ENCODE measurements around the gene TOLLIP.

DNA sequence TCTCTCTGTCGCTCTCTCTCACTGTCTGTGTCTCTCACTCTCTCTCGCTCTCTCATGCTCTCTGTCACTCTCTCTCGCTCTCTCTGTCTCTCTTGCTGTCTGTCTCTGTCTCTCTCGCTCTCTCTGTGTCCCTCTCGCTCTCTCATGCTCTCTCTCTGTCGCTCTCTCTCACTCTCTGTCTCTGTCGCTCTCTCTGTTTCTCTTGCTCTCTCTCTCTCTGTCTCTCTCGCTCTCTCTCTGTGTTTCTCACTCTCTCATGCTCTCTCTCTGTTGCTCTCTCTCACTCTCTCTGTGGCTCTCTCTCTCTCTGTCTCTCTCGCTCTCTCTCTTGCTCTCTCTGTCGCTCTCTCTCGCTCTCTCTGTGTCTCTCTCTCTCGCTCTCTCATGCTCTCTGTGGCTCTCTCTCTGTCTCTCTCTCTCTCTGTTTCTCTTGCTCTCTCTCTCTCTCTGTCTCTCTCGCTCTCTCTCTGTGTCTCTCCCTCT is 47.1 kb upstream of the TOLLIP start:
- no peak for TF ChIP-seq EZH2 (IDR thresholded peaks at IDR 0.05; ENCODE audit: borderline replicate concordance, low read length)
- TF ChIP-seq, protein P1, sequence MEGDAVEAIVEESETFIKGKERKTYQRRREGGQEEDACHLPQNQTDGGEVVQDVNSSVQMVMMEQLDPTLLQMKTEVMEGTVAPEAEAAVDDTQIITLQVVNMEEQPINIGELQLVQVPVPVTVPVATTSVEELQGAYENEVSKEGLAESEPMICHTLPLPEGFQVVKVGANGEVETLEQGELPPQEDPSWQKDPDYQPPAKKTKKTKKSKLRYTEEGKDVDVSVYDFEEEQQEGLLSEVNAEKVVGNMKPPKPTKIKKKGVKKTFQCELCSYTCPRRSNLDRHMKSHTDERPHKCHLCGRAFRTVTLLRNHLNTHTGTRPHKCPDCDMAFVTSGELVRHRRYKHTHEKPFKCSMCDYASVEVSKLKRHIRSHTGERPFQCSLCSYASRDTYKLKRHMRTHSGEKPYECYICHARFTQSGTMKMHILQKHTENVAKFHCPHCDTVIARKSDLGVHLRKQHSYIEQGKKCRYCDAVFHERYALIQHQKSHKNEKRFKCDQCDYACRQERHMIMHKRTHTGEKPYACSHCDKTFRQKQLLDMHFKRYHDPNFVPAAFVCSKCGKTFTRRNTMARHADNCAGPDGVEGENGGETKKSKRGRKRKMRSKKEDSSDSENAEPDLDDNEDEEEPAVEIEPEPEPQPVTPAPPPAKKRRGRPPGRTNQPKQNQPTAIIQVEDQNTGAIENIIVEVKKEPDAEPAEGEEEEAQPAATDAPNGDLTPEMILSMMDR (IDR thresholded peaks at IDR 0.05; ENCODE audit: low read length): no peak

Measured in OCI-LY1 (cell line).